Measurements from ENCODE around the gene DCTN2. TPM values are rescaled to one million over a fixed set of nuclear protein-coding genes. Genes with fewer than 3 reads are reported as not detected.
"Not testable (repeated sequence)": the region's sequence is repeated elsewhere in the genome, so short reads cannot be mapped to it uniquely, and the experiment has no call there.

DCTN2 gene
- total RNA-seq, 1 donor from 2014 or later = 90.1 TPM

DNA sequence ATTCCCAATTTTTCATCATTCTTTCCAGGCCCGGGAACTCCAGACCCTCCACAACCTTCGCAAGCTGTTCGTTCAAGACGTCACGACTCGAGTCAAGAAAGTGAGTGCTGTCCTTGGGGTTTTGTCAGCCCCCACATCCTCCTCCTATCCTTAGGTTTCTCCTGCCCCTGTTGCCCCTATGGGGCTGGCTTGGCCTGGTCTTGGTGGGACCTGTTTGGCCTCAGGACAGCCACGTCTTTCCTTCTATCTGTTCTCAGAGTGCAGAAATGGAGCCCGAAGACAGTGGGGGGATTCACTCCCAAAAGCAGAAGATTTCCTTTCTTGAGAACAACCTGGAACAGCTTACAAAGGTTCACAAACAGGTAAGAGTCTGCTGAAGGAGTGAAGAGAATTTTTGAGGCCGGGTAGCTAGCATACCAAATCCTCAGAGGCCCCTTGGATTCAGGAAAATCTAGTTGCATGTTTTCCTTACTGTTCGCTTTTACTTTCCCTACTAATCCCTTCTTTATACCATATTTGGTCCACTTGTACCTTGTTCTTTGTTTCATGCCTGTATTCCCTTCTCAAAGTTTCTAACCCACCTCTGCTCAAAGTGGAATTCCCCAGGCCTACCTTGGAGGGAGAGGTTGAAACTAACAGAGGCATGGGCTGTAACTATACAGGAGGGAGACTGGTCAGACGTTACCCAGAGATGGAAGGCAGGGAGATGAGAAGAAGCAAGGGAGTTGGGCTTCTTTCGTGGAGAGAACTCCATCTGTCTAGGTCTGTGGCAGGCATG, 31.2 kb upstream of the DCTN2 start:
- no peak for DNase-seq (ENCODE audit: low read depth, low spot score)

DNA sequence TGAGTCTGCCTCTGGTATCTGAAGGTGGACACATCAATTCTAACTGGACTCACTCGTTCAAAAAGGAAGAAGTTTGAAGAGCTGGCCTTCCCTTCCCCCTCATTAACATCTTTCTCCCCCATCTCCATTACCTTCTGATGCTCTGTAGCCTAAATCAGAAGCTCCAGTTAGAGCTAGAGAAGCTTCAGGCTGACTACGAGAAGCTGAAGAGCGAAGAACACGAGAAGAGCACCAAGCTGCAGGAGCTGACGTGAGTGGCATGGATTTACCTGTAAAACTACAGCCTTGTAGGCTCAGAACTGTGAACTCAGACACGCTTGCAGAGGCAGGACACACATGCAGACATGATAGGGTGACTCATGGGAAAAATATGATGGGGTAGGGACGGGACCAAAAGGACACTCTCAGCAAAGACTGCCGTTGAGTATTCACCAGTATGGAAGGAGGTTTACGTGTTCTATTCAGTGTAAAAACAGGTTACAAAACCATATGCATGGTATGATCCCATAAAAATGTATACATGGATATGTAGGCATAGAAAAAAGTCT, 29.7 kb upstream of the DCTN2 start:
- DNase-seq (ENCODE audit: low read depth, low spot score) = no peak

DNA sequence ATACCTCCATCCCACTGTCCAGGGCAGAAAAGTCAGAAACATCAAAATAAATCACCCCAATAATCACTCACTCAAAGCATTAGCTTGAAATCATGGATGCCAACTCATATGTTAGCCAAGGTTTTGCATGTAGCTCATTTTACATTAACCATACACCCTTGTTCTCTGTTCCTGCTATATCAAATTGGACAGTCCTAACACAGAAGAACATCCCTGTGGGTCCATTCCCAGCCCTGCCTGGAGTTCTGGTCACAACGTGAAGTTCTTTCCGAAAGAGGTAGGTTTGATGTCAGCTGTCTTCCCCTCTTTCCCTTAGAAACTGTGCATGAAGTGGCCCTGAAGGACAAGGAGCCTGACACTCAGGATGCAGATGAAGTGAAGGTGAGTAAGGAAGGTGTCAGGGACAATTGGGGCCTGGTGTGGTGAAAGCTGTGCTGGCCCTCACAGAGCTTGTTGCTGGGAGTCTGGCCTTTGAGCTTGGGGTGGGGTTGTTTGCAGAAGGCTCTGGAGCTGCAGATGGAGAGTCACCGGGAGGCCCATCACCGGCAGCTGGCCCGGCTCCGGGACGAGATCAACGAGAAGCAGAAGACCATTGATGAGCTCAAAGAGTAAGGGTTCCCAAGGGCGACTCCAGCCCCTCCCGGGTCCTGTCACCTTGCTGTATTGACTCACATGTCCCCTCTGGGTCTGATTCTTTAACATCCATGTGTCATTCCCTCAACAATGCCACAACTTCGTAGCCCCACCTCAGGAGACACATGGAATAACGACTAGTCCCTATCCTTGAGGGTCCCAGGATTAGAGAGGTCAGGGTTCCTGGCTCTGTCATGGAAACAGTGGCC, 29.0 kb upstream of the DCTN2 start:
- no peak for DNase-seq (ENCODE audit: low read depth, low spot score)

DNA sequence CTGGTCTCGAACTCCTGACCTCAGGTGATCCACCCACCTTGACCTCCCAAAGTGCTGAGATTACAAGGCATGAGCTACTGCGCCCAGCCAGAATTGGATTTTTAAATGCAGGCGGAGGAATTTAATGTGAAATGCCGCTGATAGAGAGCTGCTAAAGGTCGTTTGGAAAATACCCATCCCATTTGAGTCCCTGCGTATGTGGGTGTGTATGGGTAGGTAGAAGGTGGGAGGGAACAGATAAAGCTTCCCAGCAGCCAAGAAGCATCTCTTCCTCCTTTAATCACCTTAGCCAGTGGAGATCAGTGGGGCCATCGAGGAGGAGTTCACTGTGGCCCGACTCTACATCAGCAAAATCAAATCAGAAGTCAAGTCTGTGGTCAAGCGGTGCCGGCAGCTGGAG, 27.8 kb upstream of the DCTN2 start:
- no peak for DNase-seq (ENCODE audit: low read depth, low spot score)

DNA sequence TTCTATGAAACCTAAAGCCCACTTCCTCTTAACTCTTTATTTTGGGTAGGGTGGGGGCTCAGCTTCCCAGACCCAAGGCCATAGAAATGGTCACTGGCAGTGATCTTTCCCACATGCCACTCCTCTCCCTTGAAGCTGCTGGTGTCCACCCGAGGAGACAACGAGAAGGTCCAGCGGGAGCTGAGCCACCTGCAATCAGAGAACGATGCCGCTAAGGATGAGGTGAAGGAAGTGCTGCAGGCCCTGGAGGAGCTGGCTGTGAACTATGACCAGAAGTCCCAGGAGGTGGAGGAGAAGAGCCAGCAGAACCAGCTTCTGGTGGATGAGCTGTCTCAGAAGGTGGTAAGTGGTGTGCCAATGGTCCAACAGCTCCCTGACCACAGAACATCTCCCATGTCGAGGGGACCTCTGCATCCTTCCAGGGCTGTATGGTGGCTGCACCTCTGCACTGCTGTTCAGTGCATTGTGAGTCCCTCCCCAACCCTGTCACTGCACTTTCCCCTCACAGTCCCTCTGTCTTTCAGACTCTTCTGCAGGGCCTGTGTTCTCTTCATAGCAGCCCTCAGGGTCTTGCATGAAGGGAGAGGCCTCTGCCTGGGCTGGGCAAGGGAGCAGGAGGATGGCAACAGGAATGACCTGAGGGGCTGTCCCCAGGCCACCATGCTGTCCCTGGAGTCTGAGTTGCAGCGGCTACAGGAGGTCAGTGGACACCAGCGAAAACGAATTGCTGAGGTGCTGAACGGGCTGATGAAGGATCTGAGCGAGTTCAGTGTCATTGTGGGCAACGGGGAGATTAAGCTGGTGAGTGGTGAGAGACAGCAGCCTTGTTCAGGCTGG, 25.2 kb upstream of the DCTN2 start:
- DNase-seq (ENCODE audit: low read depth, low spot score) = no peak

DNA sequence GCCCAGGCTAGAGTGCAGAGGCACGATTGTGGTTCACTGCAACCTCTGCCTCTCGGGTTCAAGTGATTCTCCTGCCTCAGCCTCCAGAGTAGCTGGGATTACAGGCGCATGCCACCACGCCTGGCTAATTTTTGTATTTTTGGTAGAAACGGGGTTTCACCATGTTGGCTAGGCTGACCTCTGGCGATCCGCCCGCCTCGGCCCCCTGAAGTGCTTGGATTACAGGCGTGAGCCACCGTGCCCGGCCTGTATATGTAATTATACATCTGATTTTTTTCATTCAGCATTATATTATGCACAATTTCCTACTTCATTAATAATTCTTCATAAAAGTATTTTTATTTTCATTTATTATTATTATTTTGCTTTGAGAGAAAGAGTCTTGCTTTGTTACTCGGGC, 23.4 kb upstream of the DCTN2 start:
- DNase-seq (ENCODE audit: low read depth, low spot score) = not testable (repeated sequence)

DNA sequence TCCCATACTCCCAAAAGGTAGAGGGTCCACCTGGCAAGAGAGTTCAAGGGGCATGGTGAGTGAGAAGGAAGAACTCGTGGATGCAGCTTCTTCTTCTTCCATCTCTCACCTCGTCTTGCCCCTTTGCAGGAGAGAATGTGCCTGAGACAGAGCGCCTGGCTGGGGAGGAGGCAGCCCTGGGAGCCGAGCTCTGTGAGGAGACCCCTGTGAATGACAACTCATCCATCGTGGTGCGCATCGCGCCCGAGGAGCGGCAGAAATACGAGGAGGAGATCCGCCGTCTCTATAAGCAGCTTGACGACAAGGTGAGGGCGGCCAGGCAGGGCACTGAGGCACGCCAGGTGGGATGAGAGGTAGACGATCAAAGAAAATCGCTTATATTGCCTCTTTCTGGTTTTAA, 22.9 kb upstream of the DCTN2 start:
- DNase-seq (ENCODE audit: low read depth, low spot score) = no peak

DNA sequence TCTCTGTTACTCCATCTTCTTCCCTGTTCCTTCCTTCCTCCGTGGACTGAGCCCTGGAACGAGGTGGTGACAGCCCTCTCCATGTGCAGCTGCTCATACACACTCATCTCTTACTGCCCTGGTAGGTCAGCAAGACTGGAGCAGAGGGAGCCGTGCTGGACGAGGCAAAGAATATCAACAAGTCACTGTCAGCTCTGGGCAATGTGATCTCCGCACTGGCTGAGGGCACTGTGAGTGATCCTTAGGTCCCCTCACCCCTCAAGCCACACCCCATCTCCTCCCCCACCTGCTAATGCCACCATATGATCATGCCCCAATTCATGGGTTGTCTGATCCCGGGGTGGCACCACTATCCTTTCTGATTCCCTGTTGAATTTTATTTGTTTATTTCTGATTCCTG, 21.8 kb upstream of the DCTN2 start:
- DNase-seq (ENCODE audit: low read depth, low spot score) = no peak

DNA sequence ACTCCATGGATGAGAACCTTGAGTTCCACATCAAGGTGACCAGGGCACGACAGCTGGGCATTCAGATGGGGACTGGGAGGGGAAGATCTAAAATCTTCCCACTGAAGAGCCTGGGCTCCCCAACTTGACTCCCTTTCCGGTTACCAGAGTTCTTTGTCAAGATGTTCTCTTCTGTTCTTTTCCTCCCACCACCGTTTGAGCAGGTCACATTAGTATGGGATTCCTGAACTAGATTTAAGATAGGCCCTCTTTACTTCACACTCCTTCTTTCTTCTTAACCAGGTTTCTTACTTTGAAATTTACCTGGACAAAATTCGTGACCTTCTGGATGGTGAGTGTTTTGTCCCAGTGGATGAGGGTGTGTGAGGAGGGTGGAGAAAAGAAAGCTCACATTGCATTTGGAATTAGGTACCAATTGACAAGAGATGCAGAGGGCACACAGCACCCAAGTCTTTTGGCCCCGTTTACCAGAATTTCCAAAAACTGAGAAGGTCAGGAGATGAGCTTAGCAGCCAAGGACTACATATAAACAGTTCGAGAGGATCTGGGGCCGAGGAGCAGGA, 17.3 kb upstream of the DCTN2 start:
- no peak for DNase-seq (ENCODE audit: low read depth, low spot score)

DNA sequence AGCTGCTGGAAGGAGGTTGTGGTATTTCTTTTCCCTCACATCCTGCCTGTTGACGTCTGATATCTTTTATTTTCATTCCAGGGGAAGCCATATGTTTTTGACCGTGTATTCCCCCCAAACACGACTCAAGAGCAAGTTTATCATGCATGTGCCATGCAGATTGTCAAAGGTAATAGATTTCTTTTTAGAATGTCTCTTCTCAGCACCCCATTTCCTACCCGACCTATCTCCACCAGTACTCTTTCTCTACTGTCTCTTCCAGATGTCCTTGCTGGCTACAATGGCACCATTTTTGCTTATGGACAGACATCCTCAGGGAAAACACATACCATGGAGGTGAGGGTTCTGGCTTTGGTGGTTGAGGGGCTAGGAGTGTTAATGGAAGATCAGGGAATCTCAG, 16.4 kb upstream of the DCTN2 start:
- DNase-seq (ENCODE audit: low read depth, low spot score) = no peak

DNA sequence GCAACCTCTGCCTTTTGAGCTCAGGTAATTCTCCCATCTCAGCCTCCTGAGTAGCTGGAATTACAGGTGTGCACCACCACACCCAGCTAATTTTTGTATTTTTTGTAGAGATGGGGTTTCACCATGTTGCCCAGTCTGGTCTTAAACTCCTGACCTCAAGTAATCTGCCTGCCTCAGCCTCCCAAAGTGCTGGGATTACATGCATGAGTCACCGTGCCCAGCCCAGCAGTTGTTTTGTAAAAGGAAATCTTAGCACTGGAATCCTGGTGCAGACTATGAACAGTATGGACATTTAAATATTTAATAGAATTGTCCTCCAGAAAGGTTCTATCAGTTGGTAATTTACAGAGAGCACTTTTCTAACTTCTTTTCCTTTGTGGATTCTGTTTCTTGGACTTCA, 14.1 kb upstream of the DCTN2 start:
- DNase-seq (ENCODE audit: low read depth, low spot score) = not testable (repeated sequence)

DNA sequence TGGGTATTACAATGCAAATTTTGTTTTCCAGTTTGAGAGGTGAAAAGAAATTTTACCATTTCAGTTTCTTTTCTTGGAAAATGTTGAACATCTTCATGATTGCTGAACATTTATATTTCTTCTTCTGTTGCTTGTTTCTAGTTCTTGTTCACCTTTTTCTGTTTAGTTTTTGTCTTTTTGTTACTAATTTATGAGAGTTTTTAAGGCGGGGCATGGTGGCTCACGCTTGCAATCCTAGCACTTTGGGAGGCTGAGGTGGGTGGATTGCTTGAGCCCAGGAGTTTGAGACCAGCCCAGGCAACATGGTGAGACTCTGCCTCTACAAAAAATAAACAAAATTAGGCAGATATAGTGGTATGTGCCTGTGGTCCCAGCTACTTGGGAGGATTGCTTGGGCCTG, 13.5 kb upstream of the DCTN2 start:
- no peak for DNase-seq (ENCODE audit: low read depth, low spot score)

DNA sequence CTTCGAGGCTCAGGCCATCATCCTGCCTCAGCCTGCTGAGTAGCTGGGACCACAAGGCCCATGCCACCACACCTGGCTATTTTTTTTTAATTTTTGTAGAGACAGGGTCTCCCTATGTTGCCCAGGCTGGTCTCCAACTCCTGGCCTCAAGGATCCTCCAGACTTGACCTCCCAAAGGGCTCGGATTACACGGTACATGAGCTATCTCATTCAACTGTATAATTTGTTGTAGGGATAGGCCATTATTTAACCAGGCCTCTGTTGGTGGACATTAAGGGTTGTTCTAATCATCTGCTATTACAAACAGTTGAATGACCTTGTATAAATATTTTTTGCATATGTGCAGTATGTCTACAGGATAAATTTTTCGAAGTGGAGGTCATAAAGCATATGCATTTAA, 11.9 kb upstream of the DCTN2 start:
- no peak for DNase-seq (ENCODE audit: low read depth, low spot score)

DNA sequence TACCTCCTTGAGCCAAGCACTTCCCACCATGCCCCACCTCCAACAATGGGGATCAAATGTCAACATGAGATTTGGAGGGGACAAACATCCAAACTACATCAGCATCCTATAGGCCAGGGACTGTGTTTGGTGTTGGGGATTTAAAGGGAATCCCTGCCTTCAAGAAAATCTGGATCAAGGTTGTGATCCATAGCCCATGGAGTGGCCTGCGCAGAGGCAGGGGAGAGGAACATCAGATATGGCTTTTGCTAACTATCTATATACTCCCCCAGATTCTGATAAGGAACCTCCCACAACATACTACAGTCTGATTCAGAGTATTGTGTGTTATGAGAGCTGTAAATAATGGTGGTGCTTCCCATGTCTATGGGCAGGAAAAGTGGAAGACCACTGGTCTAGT, 7.9 kb upstream of the DCTN2 start:
- no peak for DNase-seq (ENCODE audit: low read depth, low spot score)

DNA sequence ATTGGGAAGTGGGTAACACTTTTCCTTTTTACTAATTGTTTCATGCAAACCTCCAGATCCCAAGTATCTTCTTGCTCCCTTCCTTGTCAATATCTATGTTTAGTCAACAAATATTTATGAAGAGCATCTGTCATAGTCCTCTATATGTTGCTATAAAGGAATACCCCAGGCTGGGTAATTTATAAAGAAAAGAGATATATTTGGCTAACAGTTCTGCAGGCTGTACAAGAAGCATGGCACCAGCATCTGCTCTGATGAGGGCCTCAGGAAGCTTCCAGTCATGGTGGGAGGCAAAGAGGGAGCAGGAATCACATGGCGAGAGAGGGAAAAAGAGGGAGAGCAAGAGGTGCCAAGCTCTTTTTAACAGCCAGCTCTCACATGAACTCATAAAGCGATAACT, 7.5 kb upstream of the DCTN2 start:
- DNase-seq (ENCODE audit: low read depth, low spot score) = no peak

DNA sequence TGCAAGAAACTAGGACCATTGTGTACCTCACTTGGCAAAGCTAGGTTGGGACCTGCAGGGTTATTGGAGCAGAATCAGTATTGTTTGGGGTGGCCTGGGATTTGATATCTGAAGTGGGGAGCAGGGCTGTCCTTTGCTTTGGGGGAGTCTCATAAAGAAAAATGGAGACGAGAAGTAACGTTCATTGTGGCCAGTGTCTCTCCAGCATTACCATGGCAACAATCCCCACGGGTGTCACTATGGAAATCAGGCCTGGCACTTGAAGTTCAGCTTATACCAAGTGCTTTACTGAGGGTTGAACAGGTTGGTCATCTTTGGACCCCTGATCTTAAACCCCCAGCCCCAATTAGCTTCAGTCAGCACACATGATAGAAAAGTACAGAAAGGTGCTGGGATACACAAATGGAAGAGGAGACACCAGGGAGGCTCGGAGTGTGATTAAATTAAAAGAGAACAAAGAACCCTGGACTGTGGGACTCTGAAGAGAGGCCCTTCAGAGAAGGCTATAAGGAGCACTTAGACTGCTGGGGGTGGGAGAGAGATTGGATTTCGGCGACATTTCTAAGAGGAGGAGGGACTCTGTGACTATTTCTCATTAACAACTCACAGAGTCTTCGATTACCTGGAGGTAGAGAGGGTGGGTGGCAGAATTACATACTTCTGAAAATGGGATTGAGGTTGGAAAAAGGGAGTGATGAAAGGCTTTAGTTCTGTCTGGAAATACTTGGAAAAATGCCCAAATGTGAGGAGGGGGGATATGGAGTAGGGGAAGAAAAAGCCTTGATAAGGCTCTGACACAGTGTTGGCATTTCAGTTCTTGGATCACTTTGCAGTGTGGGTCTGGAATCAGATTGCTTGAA, 6.6 kb upstream of the DCTN2 start:
- DNase-seq (ENCODE audit: low read depth, low spot score) = no peak

DNA sequence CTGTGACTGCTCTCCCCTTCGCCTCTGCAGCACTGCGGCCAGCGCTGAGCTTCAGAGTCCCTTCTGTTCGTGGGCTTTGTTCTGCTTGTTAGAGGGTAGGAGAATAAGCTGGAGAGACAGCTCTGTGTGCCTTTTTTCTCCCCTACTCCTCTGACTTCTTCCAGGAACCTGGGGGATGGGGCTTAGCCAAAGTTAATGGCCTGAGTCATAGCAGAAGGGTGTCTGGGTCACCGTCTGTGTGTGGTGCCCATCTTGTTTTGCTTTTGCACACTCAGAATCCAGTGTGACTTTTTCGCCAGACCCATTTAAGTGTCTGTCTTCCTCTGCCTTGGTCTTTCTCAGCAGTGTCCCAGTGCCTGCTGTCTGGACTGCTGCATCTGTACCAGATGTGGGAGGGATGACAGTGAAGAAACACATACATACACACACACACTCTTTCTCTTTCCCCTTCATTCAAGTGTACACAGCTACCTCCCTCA, 5.9 kb upstream of the DCTN2 start:
- no peak for DNase-seq (ENCODE audit: low read depth, low spot score)

DNA sequence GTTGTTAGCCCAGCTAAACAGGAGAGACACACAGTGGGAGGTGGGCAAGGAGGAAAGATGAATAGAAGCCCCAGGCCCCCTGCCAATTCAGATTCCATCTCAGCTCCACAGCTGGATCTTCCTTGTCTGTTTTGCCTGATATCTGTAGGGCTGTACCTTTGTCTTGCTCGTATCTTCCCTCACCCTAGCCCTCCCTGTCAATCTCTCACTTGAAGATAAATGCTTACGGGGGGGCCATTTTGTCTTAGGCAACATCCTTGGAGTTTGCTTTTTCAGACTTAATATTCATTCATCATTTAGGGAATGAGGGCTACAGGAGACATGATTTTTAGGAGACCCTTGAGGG, 5.3 kb upstream of the DCTN2 start:
- no peak for DNase-seq (ENCODE audit: low read depth, low spot score)

DNA sequence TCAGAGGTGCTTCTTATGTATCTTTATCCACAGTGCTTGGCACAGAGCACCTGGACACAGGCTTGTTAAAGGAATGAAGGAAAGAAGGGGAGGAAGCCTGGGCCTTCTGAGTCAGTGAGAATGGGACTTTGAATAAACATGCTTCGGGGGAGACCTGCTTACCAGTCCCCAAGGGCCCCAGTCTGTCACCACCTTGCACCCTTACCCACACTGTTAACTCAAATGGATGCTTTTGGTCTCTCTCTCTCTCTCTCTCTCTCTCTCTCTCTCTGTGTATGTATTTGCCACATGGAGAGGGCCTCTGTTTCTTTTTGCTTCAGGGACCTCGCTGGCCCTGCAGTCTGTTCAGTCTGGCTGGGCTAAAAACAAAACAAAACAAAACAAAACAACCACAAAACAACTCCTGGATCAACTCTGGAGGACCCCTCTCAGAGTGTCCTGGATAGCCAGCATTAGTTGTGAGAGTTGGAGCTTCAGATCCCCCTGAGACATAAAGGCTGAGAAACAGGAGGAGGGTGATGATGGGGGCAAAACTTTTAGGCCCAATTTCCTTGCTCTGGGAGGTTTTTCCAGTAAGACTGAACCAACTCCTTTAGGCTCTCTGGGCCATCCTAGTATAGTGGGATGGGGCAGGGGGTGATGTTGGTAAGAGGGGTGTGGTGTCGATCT, 4.8 kb upstream of the DCTN2 start:
- no peak for DNase-seq (ENCODE audit: low read depth, low spot score)

Measured in pulmonary artery endothelial cell (primary cell).